Measurements from ENCODE around the gene SCN5A.

The SCN5A gene

GRCh38 chr3:38560996-38561717 is 88.3 kb downstream of the SCN5A start:
- DNase-seq (ENCODE audit: low read depth in 2 of 2) = no peak

GRCh38 chr3:38560284-38560683 is 89.2 kb downstream of the SCN5A start:
- no peak for DNase-seq (ENCODE audit: low read depth in 2 of 2)

GRCh38 chr3:38558864-38559263 is 90.6 kb downstream of the SCN5A start:
- DNase-seq (ENCODE audit: low read depth in 2 of 2) = no peak

GRCh38 chr3:38556640-38557358 is 92.7 kb downstream of the SCN5A start:
- no peak for DNase-seq (ENCODE audit: low read depth in 2 of 2)

- no peak for DNase-seq (ENCODE audit: low read depth in 2 of 2)
These were observed 93.6 kb downstream of the SCN5A start for GRCh38 chr3:38555926-38556325.

GRCh38 chr3:38555149-38555840 is 94.2 kb downstream of the SCN5A start:
- DNase-seq (ENCODE audit: low read depth in 2 of 2) = no peak

- no peak for DNase-seq (ENCODE audit: low read depth in 2 of 2)
These were observed 95.2 kb downstream of the SCN5A start for GRCh38 chr3:38554127-38554827.

- DNase-seq (ENCODE audit: low read depth in 2 of 2) = no peak
These were observed 96.4 kb downstream of the SCN5A start for GRCh38 chr3:38553071-38553470.

GRCh38 chr3:38552364-38552763 is 97.1 kb downstream of the SCN5A start:
- DNase-seq (ENCODE audit: low read depth in 2 of 2) = no peak

GRCh38 chr3:38551026-38551832 is 98.3 kb downstream of the SCN5A start:
- no peak for DNase-seq (ENCODE audit: low read depth in 2 of 2)

- DNase-seq (ENCODE audit: low read depth in 2 of 2) = no peak
These were observed 99.3 kb downstream of the SCN5A start for GRCh38 chr3:38549957-38550840.

GRCh38 chr3:38549486-38549885 is 100.0 kb downstream of the SCN5A start:
- DNase-seq (ENCODE audit: low read depth in 2 of 2) = no peak

- DNase-seq (ENCODE audit: low read depth in 2 of 2) = no peak
These were observed 100.4 kb downstream of the SCN5A start for GRCh38 chr3:38549082-38549481.

GRCh38 chr3:38548154-38548931 is 101.1 kb downstream of the SCN5A start:
- DNase-seq (ENCODE audit: low read depth in 2 of 2) = no peak

GRCh38 chr3:38545983-38546382 is 103.5 kb downstream of the SCN5A start:
- no peak for DNase-seq (ENCODE audit: low read depth in 2 of 2)

GRCh38 chr3:38545550-38545949 is 103.9 kb downstream of the SCN5A start:
- DNase-seq (ENCODE audit: low read depth in 2 of 2) = no peak

- no peak for DNase-seq (ENCODE audit: low read depth in 2 of 2)
These were observed 104.6 kb downstream of the SCN5A start for GRCh38 chr3:38544926-38545325.

GRCh38 chr3:38543586-38543985 is 105.9 kb downstream of the SCN5A start:
- DNase-seq (ENCODE audit: low read depth in 2 of 2) = no peak

Measured in fibroblast of skin of left biceps (primary cell).